Measurements from ENCODE around the gene GABBR2. TPM values are rescaled to one million over a fixed set of nuclear protein-coding genes. Genes with fewer than 3 reads are reported as not detected.

The GABBR2 gene
- total RNA-seq, 1 donor from 2014 or later = 0.75 TPM

GRCh38 chr9:98298476-98298875, 410.3 kb downstream of the GABBR2 start:
- no peak overlapping the region for H3K4me3 ChIP-seq (ENCODE audit: low read depth, low read length)
- DNase-seq (ENCODE audit: low read depth) = no peak
- TF ChIP-seq, protein P1, sequence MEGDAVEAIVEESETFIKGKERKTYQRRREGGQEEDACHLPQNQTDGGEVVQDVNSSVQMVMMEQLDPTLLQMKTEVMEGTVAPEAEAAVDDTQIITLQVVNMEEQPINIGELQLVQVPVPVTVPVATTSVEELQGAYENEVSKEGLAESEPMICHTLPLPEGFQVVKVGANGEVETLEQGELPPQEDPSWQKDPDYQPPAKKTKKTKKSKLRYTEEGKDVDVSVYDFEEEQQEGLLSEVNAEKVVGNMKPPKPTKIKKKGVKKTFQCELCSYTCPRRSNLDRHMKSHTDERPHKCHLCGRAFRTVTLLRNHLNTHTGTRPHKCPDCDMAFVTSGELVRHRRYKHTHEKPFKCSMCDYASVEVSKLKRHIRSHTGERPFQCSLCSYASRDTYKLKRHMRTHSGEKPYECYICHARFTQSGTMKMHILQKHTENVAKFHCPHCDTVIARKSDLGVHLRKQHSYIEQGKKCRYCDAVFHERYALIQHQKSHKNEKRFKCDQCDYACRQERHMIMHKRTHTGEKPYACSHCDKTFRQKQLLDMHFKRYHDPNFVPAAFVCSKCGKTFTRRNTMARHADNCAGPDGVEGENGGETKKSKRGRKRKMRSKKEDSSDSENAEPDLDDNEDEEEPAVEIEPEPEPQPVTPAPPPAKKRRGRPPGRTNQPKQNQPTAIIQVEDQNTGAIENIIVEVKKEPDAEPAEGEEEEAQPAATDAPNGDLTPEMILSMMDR (conservative IDR thresholded peaks at IDR 0.05; ENCODE audit: low read depth, low read length) = no peak

GRCh38 chr9:98295824-98296223, 412.9 kb downstream of the GABBR2 start:
- no peak overlapping the region for H3K4me3 ChIP-seq (ENCODE audit: low read depth, low read length)
- DNase-seq (ENCODE audit: low read depth) = no peak
- TF ChIP-seq, protein P1 (conservative IDR thresholded peaks at IDR 0.05; ENCODE audit: low read depth, low read length) = no peak

- H3K4me3 ChIP-seq (ENCODE audit: low read depth, low read length) = no peak overlapping the region
- TF ChIP-seq, protein P1 (conservative IDR thresholded peaks at IDR 0.05; ENCODE audit: low read depth, low read length) = no peak
- no peak for DNase-seq (ENCODE audit: low read depth)
Measured at GRCh38 chr9:98291820-98292219, 416.9 kb downstream of the GABBR2 start.

DNA sequence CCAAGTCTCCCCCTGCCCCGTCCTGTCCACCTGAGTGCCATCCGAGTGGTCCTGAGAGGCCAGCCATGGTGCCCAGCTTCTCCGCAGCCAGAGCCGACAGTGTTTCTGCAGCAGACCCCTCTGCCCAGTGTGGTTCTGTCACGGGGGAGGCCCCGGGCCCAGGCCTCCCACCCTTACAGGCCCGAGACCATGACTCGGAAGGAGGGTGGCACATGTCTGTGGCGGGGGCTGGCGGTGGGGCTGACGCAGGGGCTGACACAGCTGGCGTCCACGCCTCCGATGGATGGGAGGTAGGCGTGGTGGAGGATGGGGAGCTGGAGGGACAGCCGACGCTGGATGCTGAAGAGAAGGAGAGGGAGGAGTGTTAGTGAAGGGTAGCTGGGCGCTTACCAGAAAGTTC, 418.3 kb downstream of the GABBR2 start:
- TF ChIP-seq, protein P1 (conservative IDR thresholded peaks at IDR 0.05; ENCODE audit: low read depth, low read length) = no peak
- DNase-seq (ENCODE audit: low read depth) = no peak
- no peak overlapping the region for H3K4me3 ChIP-seq (ENCODE audit: low read depth, low read length)

- TF ChIP-seq, protein P1 (conservative IDR thresholded peaks at IDR 0.05; ENCODE audit: low read depth, low read length) = no peak
- no peak overlapping the region for H3K4me3 ChIP-seq (ENCODE audit: low read depth, low read length)
- DNase-seq (ENCODE audit: low read depth) = no peak
Measured at GRCh38 chr9:98289614-98290201, 419.0 kb downstream of the GABBR2 start.

GRCh38 chr9:98288881-98289280, 419.9 kb downstream of the GABBR2 start:
- TF ChIP-seq, protein P1 (conservative IDR thresholded peaks at IDR 0.05; ENCODE audit: low read depth, low read length) = no peak
- DNase-seq (ENCODE audit: low read depth) = no peak
- no peak overlapping the region for H3K4me3 ChIP-seq (ENCODE audit: low read depth, low read length)

DNA sequence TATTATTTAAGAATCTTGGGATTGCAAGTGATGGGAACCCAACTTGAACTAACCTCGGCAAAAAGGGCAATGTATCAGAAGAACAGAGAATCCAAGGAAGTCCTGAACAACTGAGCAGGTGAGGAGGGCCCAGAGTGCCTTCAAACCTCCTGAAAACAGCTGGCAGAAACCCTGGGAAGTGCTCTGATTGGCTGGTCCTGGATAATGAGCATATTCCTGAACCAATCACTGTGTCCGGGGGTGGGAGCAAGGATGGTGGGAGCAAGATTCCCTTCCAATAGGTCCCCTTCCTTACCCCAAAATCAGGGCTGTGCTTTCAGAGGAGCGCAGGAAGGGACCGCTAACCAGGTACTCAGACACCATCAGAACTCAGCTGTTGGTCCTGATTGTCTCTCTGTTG, 421.4 kb downstream of the GABBR2 start:
- TF ChIP-seq, protein P1 (conservative IDR thresholded peaks at IDR 0.05; ENCODE audit: low read depth, low read length) = no peak
- no peak for DNase-seq (ENCODE audit: low read depth)

More for the DNA sequence above, 421.4 kb downstream of the GABBR2 start:
- no peak overlapping the region for H3K4me3 ChIP-seq (ENCODE audit: low read depth, low read length)
